CD4-positive, CD25-positive, alpha-beta regulatory T cell (primary cell): Measurements from ENCODE around the gene ZMYND15. TPM values are rescaled to one million over a fixed set of nuclear protein-coding genes. Genes with fewer than 3 reads are reported as not detected.

Source experiments
- ATAC-seq, 2 donors: fragments of 150-1000 bp; cut with Tn5 transposase; one replicate each; pipeline ENCODE4 v1.10.0; 2021; ENCODE audit warnings: low read depth in 2 of 2, moderate number of reproducible peaks in 2 of 2, moderate library complexity in 1 of 2
- DNase-seq, 3 donors: peaks; one replicate each; pipeline versions ENCODE4 v3.0.0 to v3.0.0-alpha.2; 2012 to 2022; ENCODE audit warnings: mixed read lengths in 1 of 3
- H3K27ac ChIP-seq: one replicate; pipeline ENCODE4 v1.7.0; 2013; ENCODE audit warnings: mild to moderate bottlenecking, low read length; ENCODE audit not compliant: insufficient read depth, poor library complexity, severe bottlenecking
- H3K27me3 ChIP-seq: one replicate; pipeline ENCODE4 v1.7.0; 2013; ENCODE audit warnings: low read length; ENCODE audit not compliant: control insufficient read depth, insufficient read depth
- H3K36me3 ChIP-seq: one replicate; pipeline ENCODE4 v1.7.0; 2013; ENCODE audit warnings: mild to moderate bottlenecking, low read length, moderate library complexity; ENCODE audit not compliant: control insufficient read depth, insufficient read depth
- H3K4me1 ChIP-seq: 2 replicates; pipeline ENCODE4 v1.7.0; 2013; ENCODE audit warnings: mild to moderate bottlenecking, low read length; ENCODE audit not compliant: insufficient read depth, control insufficient read depth, poor library complexity, severe bottlenecking
- H3K4me3 ChIP-seq: one replicate; pipeline ENCODE4 v1.7.0; 2013; ENCODE audit warnings: low read depth, mild to moderate bottlenecking, low read length, moderate library complexity
- H3K9me3 ChIP-seq, 2 experiments: 1 replicate in 1 of 2; 2 replicates in 1 of 2; pipeline ENCODE4 v1.7.0; 2013; ENCODE audit warnings: low read length in 2 of 2, mild to moderate bottlenecking in 1 of 2, moderate library complexity in 1 of 2; ENCODE audit not compliant: control insufficient read depth in 2 of 2
- H3K27ac Mint-ChIP-seq, 3 donors: one replicate each; pipeline ENCODE4 v1.8.0; 2020 to 2022; ENCODE audit warnings: mild to moderate bottlenecking in 3 of 3, mixed read lengths in 3 of 3, moderate library complexity in 2 of 3
- H3K27me3 Mint-ChIP-seq: one replicate; pipeline ENCODE4 v1.8.0; 2022; ENCODE audit warnings: mild to moderate bottlenecking, mixed read lengths
- H3K36me3 Mint-ChIP-seq: one replicate; pipeline ENCODE4 v1.8.0; 2020; ENCODE audit warnings: mixed read lengths
- H3K4me1 Mint-ChIP-seq, 4 donors: one replicate each; pipeline ENCODE4 v1.8.0; 2020 to 2022; ENCODE audit warnings: mixed read lengths in 4 of 4, mild to moderate bottlenecking in 1 of 4
- H3K4me3 Mint-ChIP-seq, 4 donors: one replicate each; pipeline ENCODE4 v1.8.0; 2020 to 2022; ENCODE audit warnings: mild to moderate bottlenecking in 4 of 4, mixed read lengths in 4 of 4, moderate library complexity in 3 of 4
- H3K9me3 Mint-ChIP-seq, 7 donors: one replicate each; pipeline ENCODE4 v1.8.0; 2020 to 2022; ENCODE audit warnings: mixed read lengths in 7 of 7, mild to moderate bottlenecking in 3 of 7, moderate library complexity in 2 of 7
- polyA plus RNA-seq, 4 donors: library from polyadenylated mRNA; unstranded; fragments of 300-500 nt; fragmentation: Illumina TruSeq; gene quantifications; one replicate each; pipeline ENCODE4 v1.2.3, GENCODE V29; 2021
- total RNA-seq: library from RNA; stranded (reverse); gene quantifications from one replicate; pipeline ENCODE4 v1.2.3, GENCODE V29; 2022

ZMYND15 gene
- total and polyA plus RNA-seq, 5 donors from 2014 or later = 1.0 TPM; not detected in 4

- H3K36me3 ChIP-seq = peaks cover 22% of the 10 kb centered on the region
- Mint-ChIP-seq H3K27ac (no peak overlapping the region), H3K9me3 (no peaks in the 10 kb centered on the region), H3K36me3 (peaks cover 13% of the 10 kb centered on the region), H3K4me3 (peak overlapping the region in 1 of 4 donors; percentile 72), H3K27me3 (no peaks in the 10 kb centered on the region), H3K4me1 (peaks cover 0 to 2% (median 0%) of the 10 kb centered on the region in 4 donors)
- ATAC-seq (no peak), DNase-seq (no peak)
- no peaks in the 10 kb centered on the region for H3K9me3 ChIP-seq
- no peak overlapping the region for H3K4me3 ChIP-seq
- H3K4me1 ChIP-seq = no peaks in the 10 kb centered on the region
- no peak overlapping the region for H3K27ac ChIP-seq
- no peaks in the 10 kb centered on the region for H3K27me3 ChIP-seq
Observed at GRCh38 chr17:4722678-4723240, 16.9 kb upstream of the ZMYND15 start.

GRCh38 chr17:4724650-4725049 lies 15.0 kb upstream of the ZMYND15 start:
- no peaks in the 10 kb centered on the region for H3K27me3 Mint-ChIP-seq
- no peak overlapping the region for H3K4me3 ChIP-seq
- no peak for DNase-seq
- H3K36me3 ChIP-seq = peaks cover 4% of the 10 kb centered on the region
- H3K9me3 ChIP-seq = no peaks in the 10 kb centered on the region
- peaks cover 9% of the 10 kb centered on the region for H3K36me3 Mint-ChIP-seq
- H3K27me3 ChIP-seq = no peaks in the 10 kb centered on the region
- no peaks in the 10 kb centered on the region for H3K4me1 ChIP-seq
- H3K4me3 Mint-ChIP-seq = no peak overlapping the region
- H3K9me3 Mint-ChIP-seq = no peaks in the 10 kb centered on the region
- H3K27ac ChIP-seq = no peak overlapping the region
- no peak for ATAC-seq
- H3K4me1 Mint-ChIP-seq = peaks cover 0 to 2% (median 0%) of the 10 kb centered on the region in 4 donors
- no peak overlapping the region for H3K27ac Mint-ChIP-seq

DNA sequence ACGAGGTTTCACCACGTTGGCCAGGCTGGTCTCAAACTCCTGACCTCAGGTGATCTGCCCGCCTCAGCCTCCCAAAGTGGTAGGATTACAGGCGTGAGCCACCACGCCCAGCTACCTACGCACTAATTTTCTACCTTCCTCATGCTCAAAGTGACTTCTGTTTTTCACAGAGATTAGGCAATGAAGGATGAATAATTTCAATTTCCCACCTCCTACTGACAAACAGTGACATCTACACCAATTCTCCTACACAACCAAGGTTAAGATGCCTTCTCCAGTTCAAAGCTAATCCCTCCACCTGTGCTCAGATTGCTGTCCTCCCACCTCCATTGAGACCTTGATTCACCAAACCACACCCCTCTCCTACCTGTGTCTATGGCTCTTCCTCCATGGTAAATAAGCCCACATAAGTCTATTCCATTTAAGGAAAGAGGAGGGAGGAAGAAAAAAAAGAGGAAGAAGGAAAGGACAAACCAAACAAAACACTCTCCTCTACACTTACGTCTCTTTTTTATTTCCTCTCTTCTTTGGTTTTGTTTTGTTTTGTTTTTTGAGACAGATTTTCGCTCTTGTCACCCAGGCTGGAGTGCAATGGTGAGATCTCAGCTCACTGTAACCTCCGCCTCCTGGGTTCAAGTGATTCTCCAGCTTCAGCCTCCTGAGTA lies 13.9 kb upstream of the ZMYND15 start:
- Histone ChIP-seq H3K27ac (no peak overlapping the region), H3K27me3 (no peaks in the 10 kb centered on the region), H3K36me3 (no peaks in the 10 kb centered on the region), H3K4me1 (no peaks in the 10 kb centered on the region), H3K4me3 (no peak overlapping the region), H3K9me3 (no peaks in the 10 kb centered on the region)
- H3K27ac Mint-ChIP-seq = no peak overlapping the region
- H3K4me1 Mint-ChIP-seq = peaks cover 0 to 7% (median 2%) of the 10 kb centered on the region in 4 donors
- ATAC-seq (no peak), DNase-seq (no peak)
- H3K4me3 Mint-ChIP-seq = no peak overlapping the region
- no peaks in the 10 kb centered on the region for H3K27me3 Mint-ChIP-seq
- no peaks in the 10 kb centered on the region for H3K9me3 Mint-ChIP-seq
- peaks cover 5% of the 10 kb centered on the region for H3K36me3 Mint-ChIP-seq

- H3K36me3 Mint-ChIP-seq = peaks cover 3% of the 10 kb centered on the region
- no peaks in the 10 kb centered on the region for H3K36me3 ChIP-seq
- peaks cover 2 to 23% (median 11%) of the 10 kb centered on the region in 4 donors for H3K4me1 Mint-ChIP-seq
- peaks cover 6% of the 10 kb centered on the region for H3K4me1 ChIP-seq
- H3K4me3 Mint-ChIP-seq = peak overlapping the region in 1 of 4 donors; percentile 73
- no peaks in the 10 kb centered on the region for H3K9me3 ChIP-seq
- DNase-seq (peak in 1 of 3 donors; percentile 24), ATAC-seq (no peak)
- no peaks in the 10 kb centered on the region for H3K9me3 Mint-ChIP-seq
- no peaks in the 10 kb centered on the region for H3K27me3 Mint-ChIP-seq
- peak overlapping the region in 1 of 3 donors; percentile 7 for H3K27ac Mint-ChIP-seq
- H3K27me3 ChIP-seq = no peaks in the 10 kb centered on the region
- no peak overlapping the region for H3K27ac ChIP-seq
- no peak overlapping the region for H3K4me3 ChIP-seq
Observed at GRCh38 chr17:4728124-4728523, 11.5 kb upstream of the ZMYND15 start.

DNA sequence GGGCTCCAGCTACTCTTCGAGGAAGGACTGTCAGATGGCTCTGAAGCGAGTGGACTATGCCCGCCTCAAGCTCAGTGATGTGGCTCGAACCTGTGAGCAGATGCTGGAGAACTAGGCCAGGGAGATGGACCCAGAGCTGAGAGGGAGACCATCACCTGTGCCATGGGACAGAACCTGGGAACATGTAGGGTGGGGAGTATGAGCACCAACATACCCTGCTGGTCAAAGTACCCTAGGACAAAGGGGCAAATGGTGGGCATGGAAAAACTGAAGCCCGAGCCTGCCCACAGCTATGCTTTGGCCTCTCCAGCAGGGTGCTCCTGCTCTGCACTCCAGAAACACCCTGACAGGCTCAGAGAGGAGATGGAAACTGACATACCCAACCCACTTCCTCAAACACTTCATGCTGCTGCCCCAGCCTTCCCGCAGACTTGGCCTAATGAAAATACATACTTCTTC lies 6.5 kb upstream of the ZMYND15 start:
- Mint-ChIP-seq H3K36me3 (peaks cover 3% of the 10 kb centered on the region), H3K27me3 (peaks cover 10% of the 10 kb centered on the region), H3K9me3 (no peaks in the 10 kb centered on the region), H3K27ac (no peak overlapping the region), H3K4me1 (peaks cover 5 to 24% (median 11%) of the 10 kb centered on the region in 4 donors), H3K4me3 (peak overlapping the region; percentile 54 to 97 (median 74))
- ATAC-seq (no peak), DNase-seq (peak in 1 of 3 donors; percentile 34)
- H3K4me1 ChIP-seq = peaks cover 6% of the 10 kb centered on the region
- no peaks in the 10 kb centered on the region for H3K27me3 ChIP-seq
- no peak overlapping the region for H3K4me3 ChIP-seq
- H3K9me3 ChIP-seq = no peaks in the 10 kb centered on the region
- peak overlapping the region; percentile 5 for H3K27ac ChIP-seq
- no peaks in the 10 kb centered on the region for H3K36me3 ChIP-seq

DNA sequence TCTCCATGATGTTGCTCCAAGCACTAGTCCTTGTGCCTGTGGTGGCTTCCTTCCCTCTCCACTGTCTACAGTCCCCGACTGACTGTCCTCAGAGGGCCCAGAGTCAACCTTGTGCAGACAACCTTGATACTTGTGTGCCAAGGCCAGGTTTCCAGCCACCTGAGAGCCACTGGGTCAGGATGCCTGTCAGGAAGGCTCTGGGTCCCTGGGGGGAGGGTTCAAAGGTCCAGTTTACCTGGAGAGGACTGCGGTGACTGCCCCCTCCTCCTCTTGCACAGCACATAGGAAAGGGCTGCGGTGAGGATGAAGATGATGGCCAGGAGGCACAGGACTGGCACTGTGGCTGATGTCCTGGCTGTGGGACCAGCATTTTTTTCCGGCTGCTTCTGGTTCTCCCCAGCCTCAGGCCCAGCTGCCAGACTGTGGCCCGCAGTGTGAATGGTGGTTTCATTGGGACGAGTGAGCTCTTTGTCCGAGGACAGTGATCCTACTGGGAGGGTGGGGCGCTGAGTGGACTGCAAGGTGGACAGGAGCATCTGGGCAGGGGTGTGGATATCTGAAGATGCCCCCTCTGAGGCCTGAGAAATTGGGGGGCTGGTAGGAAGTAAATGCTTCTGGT lies 4.7 kb upstream of the ZMYND15 start:
- ATAC-seq = no peak

DNA sequence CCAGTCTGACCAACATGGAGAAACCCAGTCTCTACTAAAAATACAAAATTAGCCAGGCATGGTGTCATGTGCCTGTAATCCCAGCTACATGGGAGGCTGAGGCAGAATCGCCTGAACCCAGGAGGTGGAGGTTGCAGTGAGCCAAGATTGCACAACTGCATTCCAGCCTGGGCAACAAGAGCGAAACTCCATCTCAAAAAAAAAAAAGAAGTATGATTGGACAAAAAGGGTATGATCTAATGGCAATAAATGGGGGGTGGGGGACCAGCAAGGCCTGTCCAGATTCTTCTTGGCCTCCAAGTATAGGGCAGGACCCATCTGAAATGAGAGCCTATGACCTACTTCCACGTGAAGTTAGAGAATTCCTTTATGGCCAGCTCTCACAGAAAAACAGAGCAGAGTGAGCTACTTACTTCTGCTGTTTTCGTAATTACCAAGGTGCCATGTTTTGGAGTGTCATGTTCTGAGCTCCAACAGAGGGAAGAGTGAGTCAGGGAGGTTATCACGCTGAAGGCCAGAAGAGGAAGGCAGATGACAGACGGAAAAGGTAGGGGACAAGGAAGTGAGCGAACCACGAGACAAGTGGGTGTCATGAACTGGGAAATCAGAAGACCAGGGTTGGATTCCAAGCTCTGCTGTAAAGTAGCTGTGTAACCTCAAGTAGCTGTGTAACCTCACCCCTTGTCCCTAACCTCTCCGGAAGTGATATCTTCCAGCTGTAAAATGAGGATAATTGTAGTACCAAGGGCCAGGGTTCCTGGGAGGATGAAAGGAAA lies 3.6 kb upstream of the ZMYND15 start:
- Histone ChIP-seq H3K27ac (no peak overlapping the region), H3K4me3 (no peak overlapping the region), H3K27me3 (peaks cover 9% of the 10 kb centered on the region), H3K36me3 (no peaks in the 10 kb centered on the region), H3K9me3 (no peaks in the 10 kb centered on the region), H3K4me1 (peaks cover 27% of the 10 kb centered on the region)
- Mint-ChIP-seq H3K36me3 (peaks cover 3% of the 10 kb centered on the region), H3K27ac (no peak overlapping the region), H3K4me1 (peaks cover 4 to 33% (median 9%) of the 10 kb centered on the region in 4 donors), H3K9me3 (no peaks in the 10 kb centered on the region), H3K4me3 (peak overlapping the region in 2 of 4 donors; percentile 13 to 41), H3K27me3 (peaks cover 27% of the 10 kb centered on the region)
- DNase-seq (no peak), ATAC-seq (no peak)

More for the DNA sequence above, 4.7 kb upstream of the ZMYND15 start:
- H3K27me3 ChIP-seq = peaks cover under 1% of the 10 kb centered on the region
- peaks cover 5 to 34% (median 11%) of the 10 kb centered on the region in 4 donors for H3K4me1 Mint-ChIP-seq
- H3K27me3 Mint-ChIP-seq = peaks cover 20% of the 10 kb centered on the region
- H3K9me3 ChIP-seq = no peaks in the 10 kb centered on the region
- H3K4me3 ChIP-seq = no peak overlapping the region
- H3K36me3 ChIP-seq = no peaks in the 10 kb centered on the region
- DNase-seq = no peak
- H3K4me3 Mint-ChIP-seq = peak overlapping the region in 1 of 4 donors; percentile 83
- no peak overlapping the region for H3K27ac ChIP-seq
- peaks cover 24% of the 10 kb centered on the region for H3K4me1 ChIP-seq
- peak overlapping the region in 2 of 3 donors; percentile 51 to 89 for H3K27ac Mint-ChIP-seq
- peaks cover 3% of the 10 kb centered on the region for H3K36me3 Mint-ChIP-seq
- no peaks in the 10 kb centered on the region for H3K9me3 Mint-ChIP-seq
